Suprapubic skin (tissue), 3 donors: ENCODE measurements around the gene SLC25A11.
A peak's percentile ranks its signal among the peaks of the same experiment; 100 is the strongest.

Experiments
- EP300 ChIP-seq: sonication (generic); formaldehyde crosslinking; IDR thresholded peaks from one replicate; pipeline ENCODE4 v1.6.1; 2017; ENCODE audit warnings: antibody characterized with exemption
- POLR2A ChIP-seq, 2 donors: fragments of 450-650 bp; IDR thresholded peaks; one replicate each; pipeline ENCODE4 v1.6.1; 2017; ENCODE audit warnings: antibody characterized with exemption in 2 of 2, mild to moderate bottlenecking in 2 of 2, moderate library complexity in 2 of 2
- TF ChIP-seq, protein P1 (sequence below), 2 donors: fragments of 200-600 bp in 1 of 2; fragments of 450-650 bp in 1 of 2; sonication (generic) in 1 of 2; IDR thresholded peaks; one replicate each; pipeline ENCODE4 v1.5.1; 2016 to 2019; ENCODE audit warnings: antibody characterized with exemption in 2 of 2, mild to moderate bottlenecking in 1 of 2, moderate library complexity in 1 of 2

- TF ChIP-seq, protein P1, sequence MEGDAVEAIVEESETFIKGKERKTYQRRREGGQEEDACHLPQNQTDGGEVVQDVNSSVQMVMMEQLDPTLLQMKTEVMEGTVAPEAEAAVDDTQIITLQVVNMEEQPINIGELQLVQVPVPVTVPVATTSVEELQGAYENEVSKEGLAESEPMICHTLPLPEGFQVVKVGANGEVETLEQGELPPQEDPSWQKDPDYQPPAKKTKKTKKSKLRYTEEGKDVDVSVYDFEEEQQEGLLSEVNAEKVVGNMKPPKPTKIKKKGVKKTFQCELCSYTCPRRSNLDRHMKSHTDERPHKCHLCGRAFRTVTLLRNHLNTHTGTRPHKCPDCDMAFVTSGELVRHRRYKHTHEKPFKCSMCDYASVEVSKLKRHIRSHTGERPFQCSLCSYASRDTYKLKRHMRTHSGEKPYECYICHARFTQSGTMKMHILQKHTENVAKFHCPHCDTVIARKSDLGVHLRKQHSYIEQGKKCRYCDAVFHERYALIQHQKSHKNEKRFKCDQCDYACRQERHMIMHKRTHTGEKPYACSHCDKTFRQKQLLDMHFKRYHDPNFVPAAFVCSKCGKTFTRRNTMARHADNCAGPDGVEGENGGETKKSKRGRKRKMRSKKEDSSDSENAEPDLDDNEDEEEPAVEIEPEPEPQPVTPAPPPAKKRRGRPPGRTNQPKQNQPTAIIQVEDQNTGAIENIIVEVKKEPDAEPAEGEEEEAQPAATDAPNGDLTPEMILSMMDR (IDR thresholded peaks at IDR 0.05) = peak; percentile 67 to 74
- no peak for TF ChIP-seq EP300
- TF ChIP-seq POLR2A (IDR thresholded peaks at IDR 0.05) = no peak
Measured at GRCh38 chr17:4903051-4903818, 36.6 kb downstream of the SLC25A11 start, which contains the start of gene CHRNE.
